ENCODE data around the gene INSR.

The INSR gene

DNA sequence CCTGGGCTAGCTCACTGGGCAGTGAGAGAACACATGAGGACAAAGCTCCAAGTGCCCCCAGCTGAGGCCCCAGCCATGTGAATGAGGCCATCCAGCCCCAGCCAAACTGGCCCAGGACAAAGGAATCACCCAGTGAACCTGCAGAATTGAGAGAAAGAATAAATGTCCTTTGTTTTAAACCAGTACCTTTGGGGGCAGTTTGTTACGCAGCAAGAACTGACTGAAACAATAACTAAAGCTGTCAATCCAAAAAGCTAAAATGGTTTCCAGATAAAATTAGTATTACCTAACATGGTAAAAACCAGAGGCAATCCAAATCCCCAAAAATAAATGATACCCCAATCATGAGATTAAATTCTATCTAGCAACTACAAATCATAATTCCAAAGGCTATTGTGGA is 155.1 kb downstream of the INSR start:
- TF ChIP-seq, protein P1, sequence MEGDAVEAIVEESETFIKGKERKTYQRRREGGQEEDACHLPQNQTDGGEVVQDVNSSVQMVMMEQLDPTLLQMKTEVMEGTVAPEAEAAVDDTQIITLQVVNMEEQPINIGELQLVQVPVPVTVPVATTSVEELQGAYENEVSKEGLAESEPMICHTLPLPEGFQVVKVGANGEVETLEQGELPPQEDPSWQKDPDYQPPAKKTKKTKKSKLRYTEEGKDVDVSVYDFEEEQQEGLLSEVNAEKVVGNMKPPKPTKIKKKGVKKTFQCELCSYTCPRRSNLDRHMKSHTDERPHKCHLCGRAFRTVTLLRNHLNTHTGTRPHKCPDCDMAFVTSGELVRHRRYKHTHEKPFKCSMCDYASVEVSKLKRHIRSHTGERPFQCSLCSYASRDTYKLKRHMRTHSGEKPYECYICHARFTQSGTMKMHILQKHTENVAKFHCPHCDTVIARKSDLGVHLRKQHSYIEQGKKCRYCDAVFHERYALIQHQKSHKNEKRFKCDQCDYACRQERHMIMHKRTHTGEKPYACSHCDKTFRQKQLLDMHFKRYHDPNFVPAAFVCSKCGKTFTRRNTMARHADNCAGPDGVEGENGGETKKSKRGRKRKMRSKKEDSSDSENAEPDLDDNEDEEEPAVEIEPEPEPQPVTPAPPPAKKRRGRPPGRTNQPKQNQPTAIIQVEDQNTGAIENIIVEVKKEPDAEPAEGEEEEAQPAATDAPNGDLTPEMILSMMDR (conservative IDR thresholded peaks at IDR 0.05; ENCODE audit: control insufficient read depth, insufficient read depth, low read depth, low read length), result no peak
- no peak overlapping the region for H3K4me3 ChIP-seq (ENCODE audit: control insufficient read depth, low read depth, low read length)
- DNase-seq (ENCODE audit: low read depth), result no peak

DNA sequence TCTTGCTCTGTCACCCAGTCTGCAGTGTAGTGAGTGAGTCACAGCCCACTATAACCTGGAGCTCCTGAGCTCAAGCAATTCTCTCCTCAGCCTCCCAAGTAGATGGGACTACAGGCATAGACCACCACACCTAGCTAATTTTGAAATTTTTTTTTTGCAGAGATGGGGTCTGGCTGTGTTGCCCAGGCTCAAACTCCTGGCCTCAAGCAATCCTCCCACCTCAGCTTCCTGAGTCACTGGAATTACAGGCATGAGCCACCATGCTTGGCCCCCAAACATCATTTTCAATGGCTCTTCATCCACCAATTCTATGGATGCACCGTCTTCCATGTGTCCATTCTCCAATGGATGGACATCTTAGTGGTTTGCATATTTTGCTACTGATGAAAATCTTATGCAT is 155.8 kb downstream of the INSR start:
- TF ChIP-seq, protein P1 (conservative IDR thresholded peaks at IDR 0.05; ENCODE audit: control insufficient read depth, insufficient read depth, low read depth, low read length), result no peak
- no peak overlapping the region for H3K4me3 ChIP-seq (ENCODE audit: control insufficient read depth, low read depth, low read length)
- no peak for DNase-seq (ENCODE audit: low read depth)

DNA sequence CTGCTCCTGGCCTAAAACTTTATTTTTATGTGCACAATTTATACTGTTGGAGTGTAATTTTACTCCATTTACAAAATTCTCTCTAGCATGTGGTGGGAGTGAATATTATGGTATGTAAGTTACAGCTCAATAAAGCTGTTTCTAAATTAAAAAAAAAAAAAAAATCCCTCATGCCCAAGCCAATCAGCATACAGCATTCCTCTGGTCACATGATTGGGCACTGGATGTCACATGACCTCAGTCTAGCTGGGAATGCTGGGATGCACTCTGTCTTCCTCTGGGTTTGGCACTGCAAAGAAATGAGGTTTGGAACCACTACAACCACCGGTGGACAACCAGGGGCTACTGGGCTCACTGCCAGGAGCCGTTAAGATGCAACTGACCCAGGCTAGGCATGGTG is 157.1 kb downstream of the INSR start:
- DNase-seq (ENCODE audit: low read depth), result peak; percentile 3
- TF ChIP-seq, protein P1 (conservative IDR thresholded peaks at IDR 0.05; ENCODE audit: control insufficient read depth, insufficient read depth, low read depth, low read length), result no peak

DNA sequence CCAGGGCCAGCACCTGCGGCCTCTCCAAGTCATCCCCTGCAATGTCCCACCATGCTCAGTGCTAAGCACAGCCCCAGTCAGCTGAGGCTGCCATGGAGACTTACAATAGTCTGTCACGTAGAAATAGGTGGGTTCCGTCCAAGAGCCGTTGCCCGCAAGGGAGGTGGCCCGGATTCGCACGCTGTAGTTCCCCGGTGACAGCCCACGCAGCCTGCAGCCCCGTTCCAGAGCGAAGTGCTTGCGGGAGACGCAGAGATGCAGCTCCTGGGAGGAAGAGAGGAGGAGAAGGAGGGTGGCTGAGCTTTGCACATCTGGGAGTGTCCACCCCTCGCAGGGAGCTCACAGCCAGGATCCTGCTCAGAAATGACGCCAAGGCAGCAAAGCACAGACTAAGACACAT is 162.2 kb downstream of the INSR start:
- TF ChIP-seq, protein P1 (conservative IDR thresholded peaks at IDR 0.05; ENCODE audit: control insufficient read depth, insufficient read depth, low read depth, low read length), result no peak
- DNase-seq (ENCODE audit: low read depth), result no peak
- no peak overlapping the region for H3K4me3 ChIP-seq (ENCODE audit: control insufficient read depth, low read depth, low read length)

More for the DNA sequence above, 157.1 kb downstream of the INSR start:
- no peak overlapping the region for H3K4me3 ChIP-seq (ENCODE audit: control insufficient read depth, low read depth, low read length)

DNA sequence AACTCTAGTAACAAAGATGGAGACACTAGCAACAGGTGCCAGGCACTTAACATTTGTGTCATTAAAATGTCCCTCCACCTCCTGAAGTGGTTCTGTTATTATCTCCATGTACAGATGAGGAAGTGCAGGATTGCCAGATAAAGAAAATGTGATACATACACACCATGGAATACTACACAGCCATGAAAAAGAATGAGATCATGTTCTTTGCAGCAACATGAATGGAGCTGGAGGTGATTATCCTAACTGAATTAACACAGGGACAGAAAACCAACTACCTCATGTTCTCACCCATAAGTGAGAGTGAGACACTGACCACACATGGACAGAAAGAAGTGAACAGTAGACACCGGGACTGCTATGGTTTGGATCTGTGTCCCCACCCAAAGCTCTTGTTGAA is 164.2 kb downstream of the INSR start:
- no peak for DNase-seq (ENCODE audit: low read depth)
- no peak overlapping the region for H3K4me3 ChIP-seq (ENCODE audit: control insufficient read depth, low read depth, low read length)
- TF ChIP-seq, protein P1 (conservative IDR thresholded peaks at IDR 0.05; ENCODE audit: control insufficient read depth, insufficient read depth, low read depth, low read length), result no peak

DNA sequence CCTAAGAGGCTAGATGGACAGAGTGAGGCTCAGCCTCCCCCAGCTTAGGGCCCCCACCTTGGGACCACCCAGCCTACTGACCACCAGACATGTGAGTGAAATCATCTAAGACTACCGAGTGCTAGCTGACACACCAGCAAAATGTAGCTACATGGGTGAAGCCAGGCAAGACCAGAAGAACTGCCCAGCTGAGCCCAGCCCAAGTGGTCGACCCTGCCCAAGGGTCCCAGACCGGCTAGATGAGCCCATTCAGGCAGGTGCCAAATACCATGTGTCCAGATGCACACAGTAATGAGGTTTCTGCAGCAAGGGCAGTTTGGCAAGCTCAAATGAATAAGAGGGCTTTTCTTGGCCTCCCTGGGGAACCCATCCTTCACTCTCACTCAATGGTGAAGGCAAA is 168.1 kb downstream of the INSR start:
- no peak overlapping the region for H3K4me3 ChIP-seq (ENCODE audit: control insufficient read depth, low read depth, low read length)
- TF ChIP-seq, protein P1 (conservative IDR thresholded peaks at IDR 0.05; ENCODE audit: control insufficient read depth, insufficient read depth, low read depth, low read length), result no peak
- no peak for DNase-seq (ENCODE audit: low read depth)

DNA sequence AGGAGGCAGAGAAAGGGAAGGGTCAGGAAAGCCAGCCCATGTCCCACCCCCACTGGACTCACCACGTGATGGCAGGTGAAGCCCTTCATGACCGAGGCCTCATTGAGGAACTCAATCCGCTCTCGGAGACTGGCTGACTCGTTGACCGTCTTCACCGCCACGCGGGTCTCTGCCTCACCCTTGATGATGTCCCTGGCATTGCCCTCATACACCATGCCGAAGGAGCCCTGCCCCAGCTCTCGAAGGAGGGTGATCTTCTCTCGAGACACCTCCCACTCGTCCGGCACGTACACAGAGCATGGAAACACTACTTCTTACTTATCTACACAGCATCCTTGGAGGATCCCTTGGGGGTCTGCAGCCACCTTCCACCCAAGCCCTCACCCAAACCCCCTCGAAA is 169.0 kb downstream of the INSR start:
- TF ChIP-seq, protein P1 (conservative IDR thresholded peaks at IDR 0.05; ENCODE audit: control insufficient read depth, insufficient read depth, low read depth, low read length), result no peak
- no peak overlapping the region for H3K4me3 ChIP-seq (ENCODE audit: control insufficient read depth, low read depth, low read length)
- DNase-seq (ENCODE audit: low read depth), result no peak

Measured in fibroblast of mammary gland (primary cell).